ENCODE data around the gene S100A14.
"Not testable (repeated sequence)": the region's sequence is repeated elsewhere in the genome, so short reads cannot be mapped to it uniquely, and the experiment has no call there.

Gene S100A14

DNA sequence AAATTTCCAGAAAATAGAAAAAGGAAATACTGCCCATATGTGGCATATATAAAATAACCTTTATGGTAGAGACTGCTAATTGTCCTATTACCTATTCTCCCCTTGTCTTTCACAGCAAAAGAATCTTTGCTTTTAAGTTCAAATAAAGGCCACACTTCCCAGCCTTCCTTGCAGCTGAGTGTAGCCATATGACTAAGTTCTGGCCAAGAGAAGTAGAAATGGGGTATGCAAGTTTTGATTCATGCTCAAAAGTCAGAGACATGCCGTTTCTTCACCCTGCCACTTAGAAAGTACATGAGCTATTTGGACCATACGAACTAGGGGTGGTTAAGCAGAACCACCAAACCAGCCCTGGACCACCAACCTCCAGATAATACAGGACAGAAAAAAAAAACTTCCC, 32.1 kb downstream of the S100A14 start:
- DNase-seq, result no peak

- not testable (repeated sequence) for DNase-seq
These were observed 32.6 kb downstream of the S100A14 start for GRCh38 chr1:153583514-153583913.

- DNase-seq, result not testable (repeated sequence)
These were observed 33.3 kb downstream of the S100A14 start for GRCh38 chr1:153582836-153583235.

- no peak for DNase-seq
These were observed 37.2 kb downstream of the S100A14 start for GRCh38 chr1:153578936-153579335.

DNA sequence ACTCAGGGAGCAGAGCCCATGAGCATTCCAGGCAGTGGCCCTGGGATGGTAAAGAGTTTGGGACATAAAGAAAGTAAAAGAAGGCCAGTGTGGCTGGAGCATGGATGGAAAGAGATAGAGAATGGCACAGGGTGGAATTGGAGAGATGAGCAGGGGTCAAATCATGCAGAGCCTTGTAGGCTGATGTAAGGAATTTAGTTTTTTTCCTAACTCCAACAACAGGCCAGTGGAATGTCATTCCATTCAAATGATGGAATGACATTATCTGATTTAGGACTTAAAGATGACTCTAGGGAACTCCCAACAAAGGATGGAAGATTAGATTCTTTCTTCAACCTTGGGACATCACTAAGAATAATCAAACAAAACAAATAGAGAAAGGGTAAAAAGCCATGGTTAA, 37.6 kb downstream of the S100A14 start:
- DNase-seq, result no peak

DNA sequence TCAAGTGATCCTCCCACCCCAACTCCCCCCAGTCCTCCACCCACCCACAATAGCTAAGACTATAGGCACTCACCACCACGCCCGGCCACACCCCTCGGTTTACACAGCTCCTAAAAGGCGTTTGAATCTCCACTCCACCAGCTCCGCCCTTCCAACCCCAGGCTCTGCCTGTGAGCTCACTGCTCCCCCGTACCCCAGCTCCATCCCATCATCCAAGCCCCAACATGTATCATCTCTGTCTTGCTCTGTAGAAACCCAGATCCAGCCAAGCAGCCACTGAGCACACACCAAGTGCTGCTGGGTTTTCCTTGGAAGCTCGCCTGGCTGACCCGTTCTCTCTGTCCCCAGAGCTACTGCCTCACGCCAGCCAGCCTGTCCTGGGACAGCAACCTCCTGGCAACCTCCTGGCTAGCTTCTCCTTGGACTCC, 38.5 kb downstream of the S100A14 start:
- DNase-seq, result no peak

GRCh38 chr1:153577138-153577537, 39.0 kb downstream of the S100A14 start:
- DNase-seq, result no peak

DNA sequence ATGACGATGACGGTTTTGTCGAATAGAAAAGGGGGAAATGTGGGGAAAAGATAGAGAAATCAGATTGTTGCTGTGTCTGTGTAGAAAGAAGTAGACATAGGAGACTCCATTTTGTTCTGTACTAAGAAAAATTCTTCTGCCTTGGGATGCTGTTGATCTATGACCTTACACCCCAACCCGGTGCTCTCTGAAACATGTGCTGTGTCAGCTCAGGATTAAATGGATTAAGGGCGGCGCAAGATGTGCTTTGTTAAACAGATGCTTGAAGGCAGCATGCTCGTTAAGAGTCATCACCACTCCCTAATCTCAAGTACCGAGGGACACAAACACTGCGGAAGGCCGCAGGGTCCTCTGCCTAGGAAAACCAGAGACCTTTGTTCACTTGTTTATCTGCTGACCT, 40.6 kb downstream of the S100A14 start:
- not testable (repeated sequence) for DNase-seq

DNA sequence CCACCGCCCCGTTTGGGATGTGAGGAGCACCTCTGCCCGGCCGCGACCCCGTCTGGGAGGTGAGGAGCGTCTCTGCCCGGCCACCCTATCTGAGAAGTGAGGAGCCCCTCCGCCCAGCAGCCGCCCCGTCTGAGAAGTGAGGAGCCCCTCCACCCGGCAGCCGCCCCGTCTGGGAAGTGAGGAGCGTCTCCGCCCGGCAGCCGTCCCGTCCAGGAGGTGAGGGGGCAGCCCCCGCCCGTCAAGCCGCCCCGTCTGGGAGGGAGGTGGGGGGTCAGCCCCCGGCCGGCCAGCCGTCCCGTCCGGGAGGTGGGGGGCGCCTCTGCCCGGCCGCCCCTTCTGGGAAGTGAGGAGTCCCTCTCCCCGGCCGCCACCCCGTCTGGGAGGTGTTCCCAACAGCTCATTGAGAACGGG, 41.0 kb downstream of the S100A14 start:
- DNase-seq, result not testable (repeated sequence)

DNA sequence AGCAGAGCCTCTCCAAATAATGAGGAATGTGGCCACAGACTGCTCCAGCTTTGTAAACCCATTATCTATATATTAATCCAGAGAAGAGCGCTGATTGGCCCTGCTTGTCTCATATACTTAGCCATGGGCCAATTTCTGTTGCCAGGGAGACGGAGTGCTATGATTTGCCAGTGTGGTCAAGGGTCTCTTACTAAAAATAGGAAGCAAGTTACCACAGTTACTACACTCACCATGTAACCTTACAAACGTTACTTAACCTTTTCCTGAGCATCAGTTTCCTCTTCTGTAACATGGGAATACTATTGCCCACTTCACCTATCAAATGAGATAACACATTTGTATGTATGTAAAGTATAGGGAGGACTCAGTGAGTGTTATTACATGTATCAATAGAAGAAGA, 42.8 kb downstream of the S100A14 start:
- DNase-seq, result no peak

DNA sequence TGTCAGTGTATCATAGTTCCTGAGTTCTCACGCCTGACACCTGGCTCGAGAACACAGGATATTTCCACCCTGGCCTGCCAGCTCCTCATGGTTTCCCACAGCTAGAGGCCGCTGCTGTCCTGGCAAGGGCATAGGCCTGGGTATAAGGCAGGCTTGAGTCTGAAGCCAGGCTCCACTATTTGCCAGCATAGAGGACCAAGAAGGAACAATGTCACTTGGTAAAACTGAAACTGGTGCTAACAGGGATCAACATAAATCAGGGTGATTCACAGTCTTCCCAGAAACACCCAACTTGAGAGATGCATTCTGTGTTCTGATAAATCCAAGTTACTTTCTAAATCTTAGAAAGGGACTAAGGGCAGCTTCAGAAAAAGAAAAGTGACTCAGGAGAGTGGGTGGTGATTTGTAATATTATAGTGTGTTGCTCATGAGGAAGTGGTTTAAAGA, 43.5 kb downstream of the S100A14 start:
- peak; percentile 79 to 91 for DNase-seq

GRCh38 chr1:153571706-153572105, 44.4 kb downstream of the S100A14 start:
- no peak for DNase-seq

GRCh38 chr1:153570874-153571273, 45.3 kb downstream of the S100A14 start:
- peak; percentile 27 to 60 for DNase-seq

- no peak for DNase-seq
These were observed 46.7 kb downstream of the S100A14 start for GRCh38 chr1:153569465-153569864.

GRCh38 chr1:153568367-153569099, 47.6 kb downstream of the S100A14 start:
- peak; percentile 97 to 99 for DNase-seq

GRCh38 chr1:153567621-153568366, 48.3 kb downstream of the S100A14 start:
- no peak for DNase-seq

GRCh38 chr1:153566414-153567371, 49.4 kb downstream of the S100A14 start:
- peak in 1 of 2 experiments; percentile 65 for DNase-seq

- DNase-seq, result peak in 1 of 2 experiments; percentile 64
These were observed 50.4 kb downstream of the S100A14 start, which contains the start of gene S100A2 for GRCh38 chr1:153565529-153566374. S100A2 (minus strand) TSS chr1:153565844; CDS start chr1:153563877, 1,967 bp downstream.
